Natural killer cell (primary cell): ENCODE data around the gene FAM131A. TPM values are rescaled to one million over a fixed set of nuclear protein-coding genes. Genes with fewer than 3 reads are reported as not detected.

Experiments
- ATAC-seq, 3 donors: fragments of 150-1000 bp in 2 of 3; fragments of 200-7000 bp in 1 of 3; cut with Tn5 transposase; 1 replicate in 1 of 3; 2 replicates in 2 of 3; pipeline ENCODE4 v1.10.0; 2021; ENCODE audit warnings: mild to moderate bottlenecking in 2 of 3, moderate library complexity in 2 of 3
- DNase-seq, 2 donors: peaks; one replicate each; pipeline versions ENCODE4 v3.0.0 to v3.0.0-alpha.2; 2013 to 2021; ENCODE audit warnings: mixed read lengths in 1 of 2
- H3K27ac ChIP-seq: one replicate; pipeline ENCODE4 v1.5.1; 2013; ENCODE audit warnings: mild to moderate bottlenecking, low read length
- H3K27me3 ChIP-seq: one replicate; pipeline ENCODE4 v1.6.1; 2013; ENCODE audit warnings: low read length; ENCODE audit not compliant: control insufficient read depth, insufficient read depth
- H3K36me3 ChIP-seq: one replicate; pipeline ENCODE4 v1.6.1; 2013; ENCODE audit warnings: low read length; ENCODE audit not compliant: control insufficient read depth, insufficient read depth
- H3K4me1 ChIP-seq: one replicate; pipeline ENCODE4 v1.6.1; 2013; ENCODE audit warnings: low read length; ENCODE audit not compliant: control insufficient read depth, insufficient read depth
- H3K4me3 ChIP-seq: one replicate; pipeline ENCODE4 v1.5.1; 2013; ENCODE audit warnings: low read length
- H3K9me3 ChIP-seq: one replicate; pipeline ENCODE4 v1.6.1; 2013; ENCODE audit warnings: low read length; ENCODE audit not compliant: control insufficient read depth, insufficient read depth
- H3K27ac Mint-ChIP-seq, 2 donors: one replicate each; pipeline ENCODE4 v1.8.0; 2022; ENCODE audit warnings: mild to moderate bottlenecking in 2 of 2, mixed read lengths in 2 of 2, moderate library complexity in 1 of 2
- H3K27me3 Mint-ChIP-seq, 2 donors: one replicate each; pipeline ENCODE4 v1.8.0; 2022; ENCODE audit warnings: low read depth in 2 of 2, mixed read lengths in 2 of 2
- H3K36me3 Mint-ChIP-seq: one replicate; pipeline ENCODE4 v1.8.0; 2022; ENCODE audit warnings: mixed read lengths
- H3K4me1 Mint-ChIP-seq, 2 donors: one replicate each; pipeline ENCODE4 v1.8.0; 2022; ENCODE audit warnings: mixed read lengths in 2 of 2
- H3K4me3 Mint-ChIP-seq: one replicate; pipeline ENCODE4 v1.8.0; 2022; ENCODE audit warnings: mild to moderate bottlenecking, moderate library complexity, mixed read lengths
- H3K9me3 Mint-ChIP-seq, 2 donors: one replicate each; pipeline ENCODE4 v1.8.0; 2022; ENCODE audit warnings: mixed read lengths in 2 of 2
- WGBS: methylation state at CpG from one replicate; pipeline ENCODE4 v1.1.7; 2013; ENCODE audit warnings: missing lambda C conversion rate; ENCODE audit not compliant: insufficient coverage; 5-methylcytosine and 5-hydroxymethylcytosine counted together
- intact Hi-C: fragments of 100-400 bp; cut with micrococcal nuclease; formaldehyde crosslinking; loops from one replicate; pipeline ENCODE4 v1.14.2; 2022
- total RNA-seq, 4 donors: library from RNA; stranded (reverse); fragments of 120-200 nt in 1 of 4; gene quantifications; one replicate each; pipeline versions ENCODE4 v1.2.3 to v1.2.4, GENCODE V29; 2013 to 2022
- TF ChIP-seq, protein P1 (sequence below): fragments of 200-600 bp; IDR thresholded peaks from one replicate; pipeline ENCODE4 v1.8.0; 2022; ENCODE audit warnings: antibody characterized with exemption

Gene FAM131A
- total RNA-seq, 3 donors from 2014 or later (not counting 1 experiment from before 2014, with no cell fraction given): 6.9 to 8.8 (median 8.5) TPM

DNA sequence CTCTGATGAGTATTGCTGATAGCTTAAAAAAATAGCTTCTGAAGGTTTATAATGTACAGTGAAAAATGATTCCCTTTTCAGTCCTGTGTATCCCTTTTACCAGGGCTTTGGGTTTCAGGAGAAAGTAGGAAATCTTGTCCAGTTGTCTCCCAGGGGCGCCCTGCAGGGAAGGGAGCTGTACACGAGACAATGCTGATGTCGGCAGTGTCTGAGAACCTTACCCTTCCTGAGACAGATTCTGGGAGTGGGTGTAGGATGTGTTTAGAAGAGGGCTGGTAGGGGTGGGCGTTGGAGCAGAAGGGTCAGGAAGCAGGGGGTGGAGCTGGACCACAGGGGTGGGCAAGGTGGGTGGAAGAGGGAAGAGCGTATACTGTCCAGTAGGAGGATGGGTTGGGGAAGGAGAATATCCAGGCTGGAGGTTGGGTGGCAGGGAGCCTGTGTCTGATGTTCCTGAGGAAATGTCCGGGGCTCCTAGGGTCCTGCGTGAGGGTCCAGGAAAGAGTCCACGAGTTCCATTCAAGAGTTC, 35.0 kb downstream of the FAM131A start:
- Histone ChIP-seq H3K4me1 (no peaks in the 10 kb centered on the region), H3K36me3 (peaks cover 14% of the 10 kb centered on the region), H3K27ac (no peak overlapping the region), H3K4me3 (no peak overlapping the region), H3K9me3 (no peaks in the 10 kb centered on the region), H3K27me3 (no peaks in the 10 kb centered on the region)
- Mint-ChIP-seq H3K4me3 (no peak overlapping the region), H3K36me3 (no peaks in the 10 kb centered on the region), H3K27ac (no peak overlapping the region), H3K4me1 (peaks cover 0 to 5% of the 10 kb centered on the region in 2 donors), H3K27me3 (peaks cover 26 to 27% of the 10 kb centered on the region in 2 donors), H3K9me3 (no peaks in the 10 kb centered on the region)
- DNase-seq (no peak), ATAC-seq (no peak)
- TF ChIP-seq, protein P1, sequence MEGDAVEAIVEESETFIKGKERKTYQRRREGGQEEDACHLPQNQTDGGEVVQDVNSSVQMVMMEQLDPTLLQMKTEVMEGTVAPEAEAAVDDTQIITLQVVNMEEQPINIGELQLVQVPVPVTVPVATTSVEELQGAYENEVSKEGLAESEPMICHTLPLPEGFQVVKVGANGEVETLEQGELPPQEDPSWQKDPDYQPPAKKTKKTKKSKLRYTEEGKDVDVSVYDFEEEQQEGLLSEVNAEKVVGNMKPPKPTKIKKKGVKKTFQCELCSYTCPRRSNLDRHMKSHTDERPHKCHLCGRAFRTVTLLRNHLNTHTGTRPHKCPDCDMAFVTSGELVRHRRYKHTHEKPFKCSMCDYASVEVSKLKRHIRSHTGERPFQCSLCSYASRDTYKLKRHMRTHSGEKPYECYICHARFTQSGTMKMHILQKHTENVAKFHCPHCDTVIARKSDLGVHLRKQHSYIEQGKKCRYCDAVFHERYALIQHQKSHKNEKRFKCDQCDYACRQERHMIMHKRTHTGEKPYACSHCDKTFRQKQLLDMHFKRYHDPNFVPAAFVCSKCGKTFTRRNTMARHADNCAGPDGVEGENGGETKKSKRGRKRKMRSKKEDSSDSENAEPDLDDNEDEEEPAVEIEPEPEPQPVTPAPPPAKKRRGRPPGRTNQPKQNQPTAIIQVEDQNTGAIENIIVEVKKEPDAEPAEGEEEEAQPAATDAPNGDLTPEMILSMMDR: no peak
- intact Hi-C loops: no loop called here
- WGBS: 80% methylated on average over 8 of the region's 8 CpGs

DNA sequence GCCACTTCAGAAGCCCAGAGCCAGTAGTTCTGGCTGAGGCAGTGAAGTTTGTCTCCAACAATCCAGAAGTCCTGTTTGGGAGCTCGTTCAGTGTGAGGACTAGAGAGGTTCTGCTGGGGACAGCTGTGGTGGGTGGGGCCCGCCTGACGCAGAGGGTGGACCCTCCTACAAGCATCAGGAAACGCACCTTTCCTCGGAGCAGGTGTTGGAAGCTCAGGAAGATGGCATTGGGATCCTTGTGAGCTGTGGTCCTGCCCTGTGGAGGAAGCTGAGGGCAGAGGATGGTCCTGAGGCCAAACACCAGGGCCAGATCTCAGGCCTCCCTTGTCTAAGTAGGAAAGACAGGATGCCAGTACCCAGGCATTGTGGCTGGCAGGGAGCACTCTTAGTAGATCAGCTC, 35.5 kb downstream of the FAM131A start:
- intact Hi-C loops: no loop called here
- Mint-ChIP-seq H3K27me3 (peaks cover 32% of the 10 kb centered on the region in 2 donors), H3K4me3 (no peak overlapping the region), H3K27ac (no peak overlapping the region), H3K9me3 (no peaks in the 10 kb centered on the region), H3K36me3 (no peaks in the 10 kb centered on the region), H3K4me1 (peaks cover 0 to 5% of the 10 kb centered on the region in 2 donors)
- Histone ChIP-seq H3K9me3 (no peaks in the 10 kb centered on the region), H3K27ac (no peak overlapping the region), H3K4me1 (no peaks in the 10 kb centered on the region), H3K4me3 (no peak overlapping the region), H3K36me3 (peaks cover 11% of the 10 kb centered on the region), H3K27me3 (no peaks in the 10 kb centered on the region)
- ATAC-seq: no peak
- WGBS: 89% methylated on average over 5 of the region's 5 CpGs
- DNase-seq: no peak
- TF ChIP-seq, protein P1: no peak

- H3K4me1 ChIP-seq: no peaks in the 10 kb centered on the region
- peaks cover 0 to 5% of the 10 kb centered on the region in 2 donors for H3K4me1 Mint-ChIP-seq
- no peaks in the 10 kb centered on the region for H3K9me3 Mint-ChIP-seq
- ATAC-seq (no peak), DNase-seq (no peak)
- 87% methylated on average over 6 of the region's 6 CpGs for WGBS
- H3K27ac Mint-ChIP-seq: no peak overlapping the region
- intact Hi-C loops: no loop called here
- no peaks in the 10 kb centered on the region for H3K9me3 ChIP-seq
- TF ChIP-seq, protein P1: no peak
- H3K4me3 Mint-ChIP-seq: no peak overlapping the region
- H3K27ac ChIP-seq: no peak overlapping the region
- H3K36me3 Mint-ChIP-seq: no peaks in the 10 kb centered on the region
- no peak overlapping the region for H3K4me3 ChIP-seq
- H3K27me3 ChIP-seq: no peaks in the 10 kb centered on the region
- peaks cover 37% of the 10 kb centered on the region in 2 donors for H3K27me3 Mint-ChIP-seq
- H3K36me3 ChIP-seq: peaks cover 6% of the 10 kb centered on the region
Observed at GRCh38 chr3:184373422-184373821, 36.0 kb downstream of the FAM131A start.
